ENCODE data around the gene LIPT1.

DNA sequence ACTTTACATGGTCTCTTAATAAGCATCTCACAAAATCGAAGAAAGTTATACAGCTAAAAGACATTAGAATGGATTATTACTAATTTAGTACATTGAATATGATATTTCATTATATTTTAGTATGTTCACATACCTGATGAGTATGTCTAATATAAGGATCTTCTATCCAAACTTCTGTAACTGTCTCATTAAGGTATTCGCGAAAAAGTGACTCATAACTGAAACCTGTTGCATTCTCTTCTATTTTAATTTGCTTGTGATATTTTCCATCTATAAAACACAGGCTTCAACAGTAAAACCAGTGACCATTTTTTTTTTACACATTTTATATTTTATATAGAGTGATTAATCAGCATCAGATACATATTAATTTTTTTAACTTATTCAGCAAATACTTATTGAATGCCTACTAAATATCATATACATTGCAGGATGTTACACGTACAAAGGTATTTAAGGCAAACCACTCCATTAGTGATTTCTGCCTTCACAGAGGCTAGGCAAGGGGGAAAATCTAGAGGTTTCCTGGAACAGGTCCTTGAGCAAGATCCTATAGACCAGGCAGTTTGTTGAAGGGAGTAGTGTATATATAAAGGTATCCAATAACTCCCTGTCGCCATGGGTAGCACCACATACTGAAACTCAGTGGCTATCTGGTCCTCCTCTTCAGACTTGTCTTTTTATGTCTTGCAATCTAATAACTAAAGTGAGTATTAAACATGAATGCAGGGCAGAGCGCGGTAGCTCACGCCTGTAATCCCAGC, 16.8 kb downstream of the LIPT1 start:
- TF ChIP-seq CTCF (conservative IDR thresholded peaks at IDR 0.05; ENCODE audit: low read depth, low read length): no peak
- no peak for TF ChIP-seq EZH2 (IDR thresholded peaks at IDR 0.05; ENCODE audit: borderline replicate concordance, low read depth, low read length, poor library complexity, severe bottlenecking)

All from A673 (cell line).